Coronary artery (tissue), 2 donors: Measurements from ENCODE around the gene ITGA2.
A peak's percentile ranks its signal among the peaks of the same experiment; 100 is the strongest.

Experiments
- DNase-seq: peaks from one replicate; pipeline ENCODE4 v3.0.0-alpha.2; 2017; ENCODE audit warnings: low spot score
- H3K27ac ChIP-seq, 2 donors: fragments of 200-600 bp; sonication (generic); one replicate each; pipeline ENCODE4 v1.5.1; 2016 to 2019
- H3K4me3 ChIP-seq: fragments of 200-600 bp; sonication (generic); 2 replicates; pipeline ENCODE4 v1.5.1; 2016; ENCODE audit warnings: mild to moderate bottlenecking, moderate library complexity
- TF ChIP-seq, protein P1 (sequence below): fragments of 200-600 bp; sonication (generic); IDR thresholded peaks from one replicate; pipeline ENCODE4 v1.5.1; 2019; ENCODE audit warnings: antibody characterized with exemption

The ITGA2 gene

DNA sequence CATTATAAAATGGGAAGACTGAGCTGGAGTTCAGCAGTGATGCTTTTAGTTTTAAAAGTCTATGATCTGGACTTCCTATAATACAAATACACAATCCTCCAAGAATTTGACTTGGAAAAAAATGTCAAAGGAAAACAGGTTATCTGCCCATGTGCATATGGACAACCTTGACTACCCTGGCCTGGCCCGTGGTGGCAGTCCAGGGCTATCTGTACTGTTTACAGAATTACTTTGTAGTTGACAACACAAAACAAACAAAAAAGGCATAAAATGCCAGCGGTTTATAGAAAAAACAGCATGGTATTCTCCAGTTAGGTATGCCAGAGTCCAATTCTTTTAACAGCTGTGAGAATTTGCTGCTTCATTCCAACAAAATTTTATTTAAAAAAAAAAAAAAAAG, 103.1 kb downstream of the ITGA2 start:
- no peak overlapping the region for H3K27ac ChIP-seq
- DNase-seq: no peak
- TF ChIP-seq, protein P1, sequence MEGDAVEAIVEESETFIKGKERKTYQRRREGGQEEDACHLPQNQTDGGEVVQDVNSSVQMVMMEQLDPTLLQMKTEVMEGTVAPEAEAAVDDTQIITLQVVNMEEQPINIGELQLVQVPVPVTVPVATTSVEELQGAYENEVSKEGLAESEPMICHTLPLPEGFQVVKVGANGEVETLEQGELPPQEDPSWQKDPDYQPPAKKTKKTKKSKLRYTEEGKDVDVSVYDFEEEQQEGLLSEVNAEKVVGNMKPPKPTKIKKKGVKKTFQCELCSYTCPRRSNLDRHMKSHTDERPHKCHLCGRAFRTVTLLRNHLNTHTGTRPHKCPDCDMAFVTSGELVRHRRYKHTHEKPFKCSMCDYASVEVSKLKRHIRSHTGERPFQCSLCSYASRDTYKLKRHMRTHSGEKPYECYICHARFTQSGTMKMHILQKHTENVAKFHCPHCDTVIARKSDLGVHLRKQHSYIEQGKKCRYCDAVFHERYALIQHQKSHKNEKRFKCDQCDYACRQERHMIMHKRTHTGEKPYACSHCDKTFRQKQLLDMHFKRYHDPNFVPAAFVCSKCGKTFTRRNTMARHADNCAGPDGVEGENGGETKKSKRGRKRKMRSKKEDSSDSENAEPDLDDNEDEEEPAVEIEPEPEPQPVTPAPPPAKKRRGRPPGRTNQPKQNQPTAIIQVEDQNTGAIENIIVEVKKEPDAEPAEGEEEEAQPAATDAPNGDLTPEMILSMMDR: no peak

DNA sequence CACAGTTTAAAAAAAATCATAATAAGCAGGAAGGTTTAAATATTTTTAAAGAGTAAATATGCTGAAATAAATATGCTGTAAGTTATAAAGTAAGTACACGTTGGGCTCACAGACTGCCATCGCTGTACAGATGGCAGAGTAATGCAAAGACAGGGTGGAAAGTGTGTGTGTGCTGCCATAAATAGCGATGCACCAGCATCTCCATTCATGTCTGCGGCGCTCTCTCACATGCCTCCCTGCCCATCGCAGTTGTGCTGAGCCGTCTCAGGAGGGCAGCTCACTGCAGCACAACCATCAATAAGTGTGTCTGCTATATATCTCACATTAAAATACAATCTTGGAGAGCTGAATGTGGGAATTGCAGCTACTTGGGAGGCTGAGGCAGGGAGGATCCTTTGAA, 106.1 kb downstream of the ITGA2 start:
- Histone ChIP-seq H3K4me3 (no peak overlapping the region), H3K27ac (no peak overlapping the region)
- TF ChIP-seq, protein P1: no peak
- no peak for DNase-seq

More for the DNA sequence above, 103.1 kb downstream of the ITGA2 start:
- H3K4me3 ChIP-seq: no peak overlapping the region

DNA sequence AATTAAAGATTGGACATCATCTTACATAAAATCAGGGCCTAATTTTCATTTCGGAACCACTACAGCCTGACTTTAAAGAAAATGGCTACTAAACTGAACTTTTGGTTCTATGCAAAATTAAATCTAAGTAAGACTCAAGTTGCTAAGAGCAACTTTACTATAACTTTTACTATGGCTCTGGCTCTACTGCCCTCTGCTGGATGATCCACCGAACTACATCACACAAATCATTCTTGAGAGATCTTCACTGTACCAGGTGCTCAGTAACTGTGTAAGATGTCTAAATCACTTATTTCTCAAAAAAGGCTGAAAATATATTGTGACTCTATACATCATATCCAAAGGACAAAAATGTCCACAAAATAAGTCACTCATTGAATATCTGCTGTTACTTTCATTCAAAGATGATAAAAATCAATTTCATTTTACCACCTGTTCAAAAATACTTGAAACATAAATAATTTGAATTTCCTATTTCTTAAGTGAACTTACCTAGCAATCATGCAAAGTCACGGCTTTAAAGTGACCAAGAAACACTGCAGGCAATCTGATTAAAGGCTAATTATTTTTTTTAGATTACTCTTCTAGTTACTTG, 106.9 kb downstream of the ITGA2 start:
- TF ChIP-seq, protein P1: peak; percentile 69
- no peak overlapping the region for H3K4me3 ChIP-seq
- no peak for DNase-seq
- no peak overlapping the region for H3K27ac ChIP-seq

DNA sequence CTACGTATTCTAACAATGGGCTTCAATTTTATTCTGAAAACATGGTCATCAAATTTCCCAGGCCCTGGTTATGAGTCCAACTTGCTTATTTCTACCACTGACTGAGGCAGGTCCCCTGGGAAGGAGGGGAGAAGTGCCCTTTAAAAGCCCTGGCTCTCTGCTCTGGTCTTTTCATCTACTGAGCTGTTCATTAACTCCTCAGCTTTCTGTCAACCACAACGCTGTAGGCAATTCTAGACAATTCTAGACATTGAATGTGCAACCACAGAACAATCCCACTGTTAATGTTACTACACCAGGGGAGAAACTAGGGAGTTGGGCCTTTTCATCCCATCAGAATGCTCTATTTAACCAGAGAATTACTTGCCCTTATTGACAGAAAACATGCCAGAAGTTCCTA, 110.4 kb downstream of the ITGA2 start:
- Histone ChIP-seq H3K27ac (peak overlapping the region in 1 of 2 donors; percentile 75), H3K4me3 (no peak overlapping the region)
- TF ChIP-seq, protein P1: no peak
- DNase-seq: no peak

DNA sequence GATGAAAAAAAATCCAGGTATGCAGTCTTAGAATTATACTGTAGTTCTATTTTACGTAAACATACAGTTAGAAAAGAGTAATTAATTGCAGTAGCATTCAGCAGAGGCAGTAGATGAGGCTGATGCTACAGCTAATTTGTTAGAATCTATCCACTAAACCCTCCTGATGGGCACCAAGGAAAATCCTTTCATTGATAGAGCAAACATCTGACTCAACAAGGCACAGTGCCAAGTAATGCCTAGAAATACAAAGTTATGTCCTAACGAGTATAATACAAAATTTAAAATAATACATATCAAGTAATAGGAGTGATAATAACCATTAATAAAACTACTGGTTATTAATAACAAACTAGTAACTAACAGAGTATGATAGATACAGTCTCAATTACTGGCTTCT, 111.5 kb downstream of the ITGA2 start:
- DNase-seq: no peak
- TF ChIP-seq, protein P1: no peak
- Histone ChIP-seq H3K4me3 (no peak overlapping the region), H3K27ac (no peak overlapping the region)

DNA sequence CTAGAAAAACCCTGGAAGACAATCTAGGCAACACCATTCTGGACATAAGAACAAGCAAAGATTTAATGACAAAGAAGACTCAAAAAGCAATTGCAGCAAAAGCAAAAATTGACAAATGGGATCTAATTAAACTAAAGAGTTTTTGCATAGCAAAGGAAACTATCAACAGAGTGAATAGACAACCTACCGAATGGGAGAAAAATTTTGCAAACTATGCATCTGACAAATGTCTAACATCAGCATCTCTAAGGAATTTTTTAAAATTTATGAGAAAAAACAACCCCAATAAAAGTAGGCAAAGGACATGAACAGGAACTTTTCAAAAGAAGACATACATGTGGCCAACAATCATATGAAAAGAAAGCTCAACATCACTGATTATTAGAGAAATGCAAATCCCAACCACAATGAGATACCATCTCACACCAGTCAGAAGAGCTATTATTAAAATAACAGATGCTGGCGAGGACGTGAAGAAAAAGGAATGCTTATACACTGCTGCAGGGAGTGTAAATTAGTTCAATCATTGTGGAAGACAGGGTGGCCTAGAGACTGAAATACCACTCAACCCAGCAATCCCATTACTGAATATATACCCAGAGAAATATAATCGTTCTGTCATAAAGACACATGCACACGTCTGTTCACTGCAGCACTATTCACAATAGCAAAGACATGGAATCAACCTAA, 116.6 kb downstream of the ITGA2 start:
- TF ChIP-seq, protein P1: no peak
- Histone ChIP-seq H3K27ac (no peak overlapping the region), H3K4me3 (no peak overlapping the region)
- DNase-seq: no peak

DNA sequence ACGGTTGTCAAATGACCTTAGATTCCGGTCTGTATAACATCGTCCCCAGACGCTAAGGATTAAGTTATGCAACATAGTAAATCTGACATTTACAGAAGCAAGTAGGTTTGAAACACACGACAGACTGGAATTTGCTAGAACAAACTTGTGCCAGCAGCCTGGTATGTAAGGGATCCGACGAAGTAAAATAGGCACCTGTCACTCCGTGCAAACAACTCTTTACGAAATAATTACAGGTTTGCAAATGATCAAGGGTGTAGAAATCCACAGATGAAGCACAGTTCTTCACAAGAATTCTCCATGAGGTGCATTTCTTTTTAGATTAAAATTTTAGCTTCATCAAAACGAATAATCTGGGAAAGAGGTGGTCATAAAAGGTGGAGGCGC, 119.9 kb downstream of the ITGA2 start:
- peak overlapping the region; percentile 72 to 86 for H3K27ac ChIP-seq
- DNase-seq: no peak
- TF ChIP-seq, protein P1: no peak
- H3K4me3 ChIP-seq: peak overlapping the region; percentile 84
